ACHN (cell line): ENCODE data around the gene RNU4-1.
A peak's percentile ranks its signal among the peaks of the same experiment; 100 is the strongest.
"Not testable (repeated sequence)": the region's sequence is repeated elsewhere in the genome, so short reads cannot be mapped to it uniquely, and the experiment has no call there.

ENCODE experiments used
- DNase-seq: peaks from one replicate; pipeline ENCODE4 v3.0.0-alpha.2; 2015
- in situ Hi-C: cut with HindIII; loops from 2 replicates; pipeline ENCODE4 v1.10.0; 2017; ENCODE audit warnings: low sequenced_read_pairs, low pct_ligation_motif_present, low pct_unique_long_range_greater_than_20kb

The RNU4-1 gene

GRCh38 chr12:120292661-120293531 is at the start of gene RNU4-1:
RNU4-1 (minus strand) TSS chr12:120293237.
- DNase-seq: peak; percentile 99
- in situ Hi-C loops: no loop called here

- DNase-seq: no peak
- in situ Hi-C loops: loop anchor here (25.0 kb wide), 1 partner anchor 95 kb away; the partner anchor contains the start of genes COX6A1, GATC and TRIAP1
These were observed 49.4 kb upstream of the RNU4-1 start for GRCh38 chr12:120342175-120343038.

DNA sequence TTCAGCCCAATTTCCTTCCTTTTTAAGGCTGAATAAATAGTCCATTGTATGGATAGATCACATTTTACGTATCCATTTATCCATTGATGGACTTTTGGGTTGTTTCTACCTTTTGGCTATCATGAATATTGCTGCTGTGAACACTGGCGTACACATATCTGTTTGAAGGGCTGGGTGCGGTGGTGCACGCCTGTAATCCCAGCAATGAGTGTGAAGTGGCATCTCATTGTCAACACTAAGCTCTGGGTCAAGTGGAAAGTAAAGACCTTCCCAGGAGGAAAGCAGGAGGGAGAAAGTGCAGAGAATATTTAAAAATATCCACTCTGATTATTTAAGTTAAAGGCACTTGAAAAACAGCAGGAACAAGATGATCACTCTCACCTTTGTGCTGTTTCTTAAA is 46.2 kb upstream of the RNU4-1 start:
- no peak for DNase-seq

DNA sequence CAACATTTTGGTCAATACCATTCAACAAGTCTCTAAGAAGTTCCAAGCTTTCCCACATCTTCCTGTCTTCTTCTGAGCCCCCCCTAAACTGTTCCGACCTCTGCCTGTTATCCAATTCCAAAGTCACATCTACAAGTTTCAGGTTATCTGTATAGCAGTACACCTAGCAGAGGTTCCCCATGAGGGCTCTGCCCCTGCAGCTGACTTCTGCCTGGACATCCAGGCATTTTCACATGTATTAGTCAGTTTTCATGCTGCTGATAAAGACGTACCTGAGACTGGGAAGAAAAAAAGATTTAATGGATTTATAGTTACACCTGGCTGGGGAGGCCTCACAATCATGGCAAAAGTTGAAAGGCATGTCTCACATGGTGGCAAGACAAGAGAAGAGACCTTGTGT is 44.7 kb upstream of the RNU4-1 start:
- in situ Hi-C loops: loop anchor here (25.0 kb wide), 1 partner anchor 100 kb away; the partner anchor contains the start of genes COX6A1, GATC and TRIAP1
- no peak for DNase-seq

More for the DNA sequence above, 46.2 kb upstream of the RNU4-1 start:
- in situ Hi-C loops: loop anchor here (25.0 kb wide), 1 partner anchor 98 kb away; the partner anchor contains the start of genes COX6A1, GATC and TRIAP1

GRCh38 chr12:120336392-120336791 is 43.4 kb upstream of the RNU4-1 start:
- DNase-seq: not testable (repeated sequence)
- in situ Hi-C loops: loop anchor here (25.0 kb wide), 1 partner anchor 101 kb away; the partner anchor contains the start of genes COX6A1, GATC and TRIAP1

- DNase-seq: peak; percentile 77
- in situ Hi-C loops: loop anchor here (25.0 kb wide), 1 partner anchor 102 kb away; the partner anchor contains the start of genes COX6A1, GATC and TRIAP1
These were observed 42.4 kb upstream of the RNU4-1 start for GRCh38 chr12:120335447-120335846.

DNA sequence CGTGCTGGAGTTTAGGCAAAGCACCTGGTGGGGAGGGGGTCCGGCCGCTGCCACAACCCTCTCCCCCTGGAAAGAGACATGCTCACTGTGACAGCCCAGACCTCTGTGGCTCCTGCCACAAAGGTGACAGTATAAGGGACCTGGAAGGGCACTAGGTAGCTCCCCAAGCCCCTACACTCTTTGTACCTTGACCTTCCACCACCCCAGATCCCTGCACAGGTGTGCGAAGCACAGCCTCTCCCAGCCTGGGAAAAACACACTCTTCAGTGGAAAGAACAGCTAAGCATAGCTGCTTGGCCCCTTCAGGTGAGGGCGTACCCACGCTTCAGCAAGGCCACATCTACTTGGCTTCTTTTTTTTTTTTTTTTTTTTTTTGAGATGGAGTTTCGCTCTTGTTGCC is 39.5 kb upstream of the RNU4-1 start:
- no peak for DNase-seq
- in situ Hi-C loops: loop anchor here (25.0 kb wide), 1 partner anchor 105 kb away; the partner anchor contains the start of genes COX6A1, GATC and TRIAP1

DNA sequence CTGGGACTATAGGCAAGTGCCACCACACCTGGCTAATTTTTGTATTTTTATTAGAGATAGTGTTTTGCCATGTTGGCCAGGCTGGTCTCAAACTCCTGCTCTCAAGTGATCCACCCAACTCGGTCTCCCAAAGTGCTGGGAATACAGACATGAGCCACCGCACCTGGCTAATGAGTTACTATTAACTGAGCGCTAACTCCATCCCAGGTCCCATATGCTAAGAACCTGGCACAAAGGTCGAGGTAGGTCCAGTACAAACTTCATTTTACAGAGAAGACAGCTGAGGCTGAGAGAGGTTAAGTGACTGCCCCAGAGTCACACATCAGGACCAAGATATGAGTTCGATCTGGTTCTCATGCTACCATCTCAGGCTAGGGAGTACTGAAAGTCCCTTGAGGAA is 39.0 kb upstream of the RNU4-1 start:
- in situ Hi-C loops: loop anchor here (25.0 kb wide), 1 partner anchor 105 kb away; the partner anchor contains the start of genes COX6A1, GATC and TRIAP1
- no peak for DNase-seq

GRCh38 chr12:120331390-120331789 is 38.4 kb upstream of the RNU4-1 start:
- no peak for DNase-seq
- in situ Hi-C loops: loop anchor here (25.0 kb wide), 1 partner anchor 106 kb away; the partner anchor contains the start of genes COX6A1, GATC and TRIAP1

DNA sequence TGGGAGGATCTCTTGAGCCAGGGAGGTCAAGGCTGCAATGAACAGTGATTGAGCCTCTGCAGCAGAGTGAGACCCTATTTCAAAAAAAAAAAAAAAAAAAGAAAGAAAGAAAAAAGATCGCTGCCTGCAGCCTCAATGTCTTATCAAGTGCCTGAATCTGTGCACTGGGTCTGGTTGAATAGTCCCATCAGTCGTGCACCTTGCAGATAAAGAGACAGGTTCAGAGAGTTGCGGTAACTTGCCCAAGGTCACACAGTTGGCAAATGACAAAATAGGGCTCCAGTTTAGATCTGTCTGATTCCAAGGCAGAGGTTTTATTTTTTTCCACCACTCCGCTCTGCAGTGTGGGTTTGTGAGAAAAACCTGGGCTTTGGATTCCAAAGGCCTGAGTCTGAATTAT is 35.2 kb upstream of the RNU4-1 start:
- in situ Hi-C loops: loop anchor here (25.0 kb wide), 1 partner anchor 109 kb away; the partner anchor contains the start of genes COX6A1, GATC and TRIAP1
- no peak for DNase-seq

GRCh38 chr12:120327593-120327992 is 34.6 kb upstream of the RNU4-1 start, which contains the start of gene PLA2G1B:
PLA2G1B (minus strand) TSS chr12:120327779; CDS start chr12:120327753, 26 bp downstream.
- in situ Hi-C loops: loop anchor here (25.0 kb wide), 1 partner anchor 110 kb away; the partner anchor contains the start of genes COX6A1, GATC and TRIAP1
- no peak for DNase-seq

GRCh38 chr12:120324841-120325417 is 31.9 kb upstream of the RNU4-1 start:
- DNase-seq: no peak
- in situ Hi-C loops: loop anchor here (25.0 kb wide), 1 partner anchor 112 kb away; the partner anchor contains the start of genes COX6A1, GATC and TRIAP1

GRCh38 chr12:120323772-120324171 is 30.7 kb upstream of the RNU4-1 start:
- in situ Hi-C loops: no loop called here

GRCh38 chr12:120321382-120322202 is 28.6 kb upstream of the RNU4-1 start:
- DNase-seq: no peak
- in situ Hi-C loops: no loop called here

More at GRCh38 chr12:120323772-120324171, 30.7 kb upstream of the RNU4-1 start:
- DNase-seq: no peak

GRCh38 chr12:120317224-120318105 is 24.4 kb upstream of the RNU4-1 start:
- in situ Hi-C loops: no loop called here
- DNase-seq: peak; percentile 100

- DNase-seq: no peak
- in situ Hi-C loops: no loop called here
These were observed 23.8 kb upstream of the RNU4-1 start for GRCh38 chr12:120316798-120317223.
